WTC11 (cell line): ENCODE results near the gene RSAD1.

ENCODE experiments used
- CREB1 ChIP-seq: sonication (generic); formaldehyde crosslinking; IDR thresholded peaks from 2 replicates; pipeline ENCODE4 v1.8.0; 2023; ENCODE audit warnings: mild to moderate bottlenecking, missing genetic modification reagents
- CTCF ChIP-seq: fragments of 200-600 bp; IDR thresholded peaks from 2 replicates; pipeline ENCODE4 v1.8.0; 2022; ENCODE audit warnings: antibody characterized with exemption
- ESRRA ChIP-seq: sonication (generic); formaldehyde crosslinking; IDR thresholded peaks from 2 replicates; pipeline ENCODE4 v1.8.1; 2022; ENCODE audit warnings: mild to moderate bottlenecking, missing genetic modification reagents, borderline replicate concordance
- ZNF423 ChIP-seq: fragments of 250-450 bp; sonication (Bioruptor Pico); IDR thresholded peaks from 2 replicates; pipeline ENCODE4 v2.1.2; 2022; ENCODE audit warnings: mild to moderate bottlenecking, moderate library complexity

- TF ChIP-seq CTCF (peak; percentile 65), ESRRA (CRISPR knock-in tag) (no peak), ZNF423 (no peak), CREB1 (CRISPR knock-in tag) (no peak)
Observed at GRCh38 chr17:50482516-50482915, 3.9 kb downstream of the RSAD1 start.
